DLD1 (cell line): ENCODE measurements around the gene KIAA1217.
"Not testable (repeated sequence)": the region's sequence is repeated elsewhere in the genome, so short reads cannot be mapped to it uniquely, and the experiment has no call there.

Experiments used
- in situ Hi-C: cut with HindIII; loops from 2 replicates; pipeline ENCODE4 v1.10.0; 2017; ENCODE audit warnings: low sequenced_read_pairs

Gene KIAA1217

GRCh38 chr10:24337723-24338122, 128.8 kb downstream of the KIAA1217 start:
- in situ Hi-C loops, result not testable (repeated sequence)

GRCh38 chr10:24339387-24339786, 130.4 kb downstream of the KIAA1217 start:
- in situ Hi-C loops, result no loop called here

GRCh38 chr10:24340446-24340845, 131.5 kb downstream of the KIAA1217 start:
- in situ Hi-C loops, result no loop called here

GRCh38 chr10:24340883-24341282, 131.9 kb downstream of the KIAA1217 start:
- in situ Hi-C loops, result no loop called here

GRCh38 chr10:24341371-24341770, 132.4 kb downstream of the KIAA1217 start:
- in situ Hi-C loops, result no loop called here

- in situ Hi-C loops, result no loop called here
Observed at GRCh38 chr10:24341897-24342296, 133.0 kb downstream of the KIAA1217 start.

GRCh38 chr10:24343686-24344085, 134.7 kb downstream of the KIAA1217 start:
- in situ Hi-C loops, result no loop called here

- in situ Hi-C loops, result no loop called here
Observed at GRCh38 chr10:24344279-24344678, 135.3 kb downstream of the KIAA1217 start.

- in situ Hi-C loops, result no loop called here
Observed at GRCh38 chr10:24344695-24345463, 135.9 kb downstream of the KIAA1217 start.

GRCh38 chr10:24346877-24347519, 138.1 kb downstream of the KIAA1217 start:
- in situ Hi-C loops, result no loop called here

GRCh38 chr10:24349379-24350001, 140.6 kb downstream of the KIAA1217 start:
- in situ Hi-C loops, result no loop called here

GRCh38 chr10:24350070-24350921, 141.4 kb downstream of the KIAA1217 start:
- in situ Hi-C loops, result no loop called here

- in situ Hi-C loops, result not testable (repeated sequence)
Observed at GRCh38 chr10:24350922-24351225, 141.9 kb downstream of the KIAA1217 start.

GRCh38 chr10:24351961-24352360, 143.0 kb downstream of the KIAA1217 start:
- in situ Hi-C loops, result no loop called here

GRCh38 chr10:24352399-24352798, 143.5 kb downstream of the KIAA1217 start:
- in situ Hi-C loops, result no loop called here

GRCh38 chr10:24353319-24353718, 144.4 kb downstream of the KIAA1217 start:
- in situ Hi-C loops, result no loop called here

GRCh38 chr10:24355056-24355688, 146.2 kb downstream of the KIAA1217 start:
- in situ Hi-C loops, result no loop called here

GRCh38 chr10:24357344-24358004, 148.5 kb downstream of the KIAA1217 start:
- in situ Hi-C loops, result no loop called here

- in situ Hi-C loops, result no loop called here
Observed at GRCh38 chr10:24358022-24358421, 149.1 kb downstream of the KIAA1217 start.
